GM18526 (cell line): ENCODE data around the gene ELOVL1.

Experiments used
- POLR2A ChIP-seq: IDR thresholded peaks from 3 replicates; pipeline ENCODE4 v1.6.1; 2011; ENCODE audit not compliant: insufficient read length; ENCODE audit errors: extremely low read depth

The ELOVL1 gene

DNA sequence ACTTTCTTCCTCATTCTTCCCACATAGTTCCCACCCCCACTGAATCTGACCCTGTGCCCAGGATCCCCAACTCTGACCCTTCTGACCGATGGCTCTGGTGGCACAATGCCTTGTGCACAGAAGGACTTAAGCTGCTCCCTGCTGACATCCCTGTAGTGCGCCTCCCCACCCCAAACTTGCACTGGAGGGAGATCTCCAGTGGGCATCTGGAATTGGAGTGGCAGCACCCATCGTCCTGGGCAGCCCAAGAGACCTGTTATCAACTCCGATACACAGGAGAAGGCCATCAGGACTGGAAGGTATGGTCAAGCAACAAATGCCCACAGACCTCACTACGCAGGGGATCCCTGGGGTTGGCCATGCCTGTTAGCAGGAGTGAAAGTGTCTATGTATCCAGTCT lies 21.2 kb downstream of the ELOVL1 start:
- no peak for TF ChIP-seq POLR2A

- TF ChIP-seq POLR2A: no peak
Measured at GRCh38 chr1:43345120-43345519, 22.7 kb downstream of the ELOVL1 start.

- no peak for TF ChIP-seq POLR2A
Measured at GRCh38 chr1:43344267-43344850, 23.5 kb downstream of the ELOVL1 start.

DNA sequence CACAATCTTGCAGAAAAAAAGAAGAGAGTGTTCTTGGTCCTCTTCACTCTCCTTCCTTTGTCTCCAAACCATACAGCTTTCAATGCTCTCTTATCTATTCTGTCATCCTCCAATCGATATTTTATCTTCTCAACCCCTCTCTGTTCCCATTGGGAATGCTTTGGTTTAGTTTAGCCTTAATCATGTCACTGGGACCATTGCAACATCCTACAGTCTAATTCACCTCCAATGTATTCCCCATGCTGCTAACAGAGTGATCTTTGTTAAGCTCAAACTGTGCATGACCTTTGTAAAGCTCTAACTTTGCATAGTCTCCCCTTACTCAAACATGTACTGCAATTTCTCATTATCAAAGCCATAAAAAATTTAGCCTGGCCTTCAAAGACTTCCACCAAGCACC lies 27.3 kb downstream of the ELOVL1 start:
- no peak for TF ChIP-seq POLR2A

- TF ChIP-seq POLR2A: no peak
Measured at GRCh38 chr1:43339584-43340232, 28.1 kb downstream of the ELOVL1 start.

DNA sequence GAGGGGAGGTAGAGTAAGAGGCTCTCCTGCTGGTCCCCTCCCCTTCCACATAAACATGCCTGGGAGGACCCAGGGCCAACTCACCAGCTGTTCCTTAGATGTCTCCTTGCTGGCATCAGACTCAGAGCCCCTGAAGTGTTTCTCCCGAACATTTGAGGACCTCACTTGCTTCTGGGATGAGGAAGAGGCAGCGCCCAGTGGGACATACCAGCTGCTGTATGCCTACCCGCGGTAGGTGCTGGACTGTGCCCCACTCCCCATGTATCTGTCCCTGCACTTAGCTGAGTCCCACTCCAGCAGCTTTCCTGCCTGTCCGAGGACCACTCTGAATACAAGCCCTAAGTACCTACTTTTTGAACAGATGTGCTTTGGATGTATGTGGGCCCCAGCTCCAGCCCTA lies 29.8 kb downstream of the ELOVL1 start:
- no peak for TF ChIP-seq POLR2A

DNA sequence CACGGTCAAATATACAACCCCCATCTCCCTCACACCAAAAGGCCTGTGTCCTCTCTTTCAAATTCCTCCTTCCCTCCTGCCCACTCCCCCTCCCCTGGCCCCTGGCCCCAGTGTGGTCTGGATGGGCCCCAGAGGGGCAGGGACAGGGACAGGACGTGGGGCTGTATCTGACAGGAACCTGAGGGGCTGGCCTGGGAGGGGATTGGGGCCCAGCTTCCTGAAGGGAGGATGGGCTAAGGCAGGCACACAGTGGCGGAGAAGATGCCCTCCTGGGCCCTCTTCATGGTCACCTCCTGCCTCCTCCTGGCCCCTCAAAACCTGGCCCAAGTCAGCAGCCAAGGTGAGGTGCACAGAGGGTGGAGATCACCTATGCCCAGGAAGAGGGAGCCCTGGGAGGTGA lies 30.2 kb downstream of the ELOVL1 start, which contains the start of gene MPL:
TSS of gene MPL (plus strand) at position 231 of the 400 bp plus-strand sequence. CDS start at position 262, 31 bp downstream.
- no peak for TF ChIP-seq POLR2A

DNA sequence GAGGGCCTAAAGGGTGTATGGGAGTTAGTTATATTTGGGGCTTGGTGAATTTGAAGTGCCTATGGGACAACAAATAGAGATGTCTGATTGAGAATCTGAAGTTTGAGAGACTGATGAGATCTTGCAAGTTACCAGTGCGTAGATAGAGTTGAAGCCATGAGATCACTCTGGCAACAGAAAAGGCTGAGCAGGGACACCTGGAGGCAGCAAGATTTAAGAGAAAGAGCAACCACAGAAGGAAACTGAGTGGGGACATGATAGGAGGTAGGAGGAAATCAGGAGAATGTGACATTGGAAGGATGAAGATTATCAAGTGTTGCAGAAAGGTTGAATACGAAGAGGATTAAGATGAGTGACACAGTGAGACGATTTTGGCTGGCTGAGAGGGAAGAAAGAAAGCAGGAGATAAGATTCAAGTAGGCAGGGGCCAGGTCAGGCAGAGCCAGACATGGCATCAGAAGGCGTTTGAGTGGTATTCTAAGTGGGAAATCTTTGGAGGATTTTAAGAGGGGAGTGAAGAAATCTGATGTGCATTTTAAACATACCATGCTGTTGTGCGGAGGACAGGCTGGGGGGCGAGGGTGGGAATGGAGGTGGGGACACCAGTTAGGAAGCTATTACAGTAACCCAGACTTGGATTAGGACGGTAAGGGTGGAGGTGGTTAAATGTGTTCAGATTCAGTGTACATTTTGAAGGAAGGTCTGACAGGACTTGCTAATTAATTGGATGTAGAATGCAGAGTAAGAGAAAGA lies 33.2 kb downstream of the ELOVL1 start:
- no peak for TF ChIP-seq POLR2A

- TF ChIP-seq POLR2A: no peak
Measured at GRCh38 chr1:43331688-43332087, 36.1 kb downstream of the ELOVL1 start.

DNA sequence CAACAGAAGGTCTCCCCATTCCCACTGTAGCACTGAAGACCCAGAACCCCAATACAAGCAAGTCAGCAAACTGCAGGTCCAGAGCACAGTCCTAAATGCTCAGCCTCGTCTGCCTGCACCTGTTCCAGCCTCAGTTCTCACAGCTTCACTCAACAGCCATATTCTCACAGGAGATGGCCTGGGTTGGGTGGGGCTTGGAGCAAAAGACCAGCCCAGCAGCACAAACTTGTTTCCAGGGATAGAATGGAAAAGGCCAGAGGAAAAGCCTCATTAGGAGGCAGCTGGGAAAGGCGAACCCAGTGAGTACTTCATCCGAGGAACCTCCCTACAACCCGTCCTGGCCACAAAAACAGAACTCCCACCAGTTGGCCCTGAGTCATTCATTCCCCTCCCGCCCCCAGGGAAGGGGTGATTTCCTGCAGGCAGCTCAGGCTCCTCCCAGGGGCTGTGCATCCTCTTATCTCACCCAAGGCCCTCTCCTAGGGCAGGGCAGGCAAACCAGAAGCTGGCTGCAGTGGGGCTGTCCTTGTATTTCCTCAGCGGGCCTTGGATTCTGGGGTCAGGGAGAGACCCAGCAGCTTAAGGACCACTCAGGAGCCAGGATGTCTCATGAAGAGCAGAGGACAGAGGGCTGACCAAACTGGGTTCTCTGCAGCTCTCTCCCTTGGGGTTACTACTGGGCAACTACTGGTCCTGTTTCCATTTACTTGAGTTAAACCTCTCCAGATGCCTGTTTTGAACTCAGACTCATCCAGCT lies 37.6 kb downstream of the ELOVL1 start:
- no peak for TF ChIP-seq POLR2A

DNA sequence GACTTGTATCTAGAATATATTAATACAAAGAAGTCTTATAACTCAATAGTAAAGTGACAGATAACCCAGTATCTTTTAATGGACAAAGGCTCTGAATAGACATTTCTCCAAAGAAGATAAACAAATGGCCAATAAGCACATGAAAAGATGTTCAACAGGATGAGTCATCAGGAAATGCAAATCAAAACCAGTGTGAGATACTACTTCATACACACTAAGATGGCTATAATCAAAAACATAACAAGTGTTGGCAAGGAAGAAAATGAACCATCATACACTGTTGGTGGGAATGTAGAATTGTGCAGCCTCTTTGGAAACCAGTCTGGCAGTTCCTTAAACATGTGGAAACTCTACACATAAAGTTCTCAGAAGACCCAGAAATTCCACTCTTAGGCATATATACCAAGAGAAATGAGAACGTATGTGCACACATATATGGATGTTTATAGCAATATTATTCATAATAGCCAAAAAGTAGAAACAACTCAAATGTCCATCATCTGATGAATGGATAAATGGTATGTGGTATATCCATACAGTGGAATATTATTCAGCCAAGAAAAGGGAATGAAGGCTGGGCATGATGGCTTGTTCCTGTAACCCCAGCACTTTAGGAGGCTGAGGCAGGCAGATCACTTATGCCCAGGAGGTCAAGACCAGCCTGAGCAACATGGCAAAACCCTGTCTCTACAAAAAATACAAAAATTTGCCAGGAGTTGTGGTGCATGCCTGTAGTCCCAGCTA lies 40.1 kb downstream of the ELOVL1 start:
- no peak for TF ChIP-seq POLR2A

GRCh38 chr1:43325381-43325780 lies 42.4 kb downstream of the ELOVL1 start:
- TF ChIP-seq POLR2A: no peak

- no peak for TF ChIP-seq POLR2A
Measured at GRCh38 chr1:43324810-43325209, 43.0 kb downstream of the ELOVL1 start.

DNA sequence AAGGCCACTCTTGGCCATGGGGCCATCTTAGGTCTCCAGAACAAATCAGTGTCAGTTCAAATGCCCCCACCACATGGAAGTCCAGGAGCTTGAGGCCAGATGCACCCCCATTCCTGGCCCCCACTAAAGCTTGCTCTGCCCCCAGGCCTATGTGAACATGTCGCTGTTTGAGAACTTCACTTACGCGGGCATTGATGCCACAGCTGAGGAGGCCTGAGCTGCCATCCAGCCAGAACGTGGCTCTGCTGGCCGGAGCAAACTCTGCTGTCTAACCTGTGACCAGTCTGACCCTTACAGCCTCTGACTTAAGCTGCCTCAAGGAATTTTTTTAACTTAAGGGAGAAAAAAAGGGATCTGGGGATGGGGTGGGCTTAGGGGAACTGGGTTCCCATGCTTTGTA lies 45.3 kb downstream of the ELOVL1 start:
- no peak for TF ChIP-seq POLR2A

DNA sequence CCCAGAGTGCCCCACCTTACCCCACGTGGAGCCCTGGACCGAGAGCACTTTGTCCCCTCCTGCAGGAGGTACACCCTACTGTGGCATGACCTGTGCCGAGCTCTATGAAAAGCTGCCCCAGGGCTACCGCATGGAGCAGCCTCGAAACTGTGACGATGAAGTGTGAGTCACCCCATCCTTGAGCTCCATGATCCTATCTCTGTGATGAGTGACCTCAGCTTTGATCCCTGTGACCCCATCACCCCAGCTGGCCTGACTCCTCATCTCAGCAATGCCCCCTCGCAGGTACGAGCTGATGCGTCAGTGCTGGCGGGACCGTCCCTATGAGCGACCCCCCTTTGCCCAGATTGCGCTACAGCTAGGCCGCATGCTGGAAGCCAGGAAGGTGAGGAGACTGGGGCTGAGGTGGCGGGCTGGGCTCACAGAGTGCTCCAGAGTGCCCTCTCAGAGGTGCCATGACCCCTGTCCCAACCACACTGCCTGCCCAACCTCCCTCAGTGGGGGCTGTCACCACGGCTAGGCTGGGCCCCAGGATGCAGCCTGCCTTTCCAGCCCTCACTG lies 46.4 kb downstream of the ELOVL1 start:
- no peak for TF ChIP-seq POLR2A
